ENCODE data around the gene HNF4A. TPM values are rescaled to one million over a fixed set of nuclear protein-coding genes. Genes with fewer than 3 reads are reported as not detected.

HNF4A gene
- total and polyA plus RNA-seq, 2 of the 13 experiments (the other 11 are each of a cell fraction or from before 2014, with no cell fraction given), result 80.9 to 169 TPM

- TF ChIP-seq PRDM15 (CRISPR knock-in tag; IDR thresholded peaks at IDR 0.05), result no peak
- no peak for TF ChIP-seq CREBL2 (CRISPR knock-in tag; IDR thresholded peaks at IDR 0.05; ENCODE audit: borderline replicate concordance)
- no peak for TF ChIP-seq ZNF710 (CRISPR knock-in tag; IDR thresholded peaks at IDR 0.05; ENCODE audit: borderline replicate concordance)
- no peak for TF ChIP-seq SMARCC2 (IDR thresholded peaks at IDR 0.05)
- TF ChIP-seq ATF1 (CRISPR knock-in tag; IDR thresholded peaks at IDR 0.05), result no peak
- TF ChIP-seq TEAD3 (CRISPR knock-in tag; optimal IDR thresholded peaks at IDR 0.05; ENCODE audit: borderline replicate concordance), result no peak
- no peak for TF ChIP-seq NFE2L1 (CRISPR knock-in tag; IDR thresholded peaks at IDR 0.05; ENCODE audit: borderline replicate concordance)
- TF ChIP-seq MTA1 (CRISPR knock-in tag; IDR thresholded peaks at IDR 0.05; ENCODE audit: borderline replicate concordance), result no peak
- TF ChIP-seq EZH2 (conservative IDR thresholded peaks at IDR 0.05; ENCODE audit: low read depth, low read length), result no peak
- TF ChIP-seq IKZF4 (CRISPR knock-in tag; IDR thresholded peaks at IDR 0.05; ENCODE audit: borderline replicate concordance, low read depth, not compliant biosample characterization), result no peak
- no peak for TF ChIP-seq ZNF362 (CRISPR knock-in tag; IDR thresholded peaks at IDR 0.05; ENCODE audit: borderline replicate concordance)
- no peak for TF ChIP-seq TBL1XR1 (IDR thresholded peaks at IDR 0.05; ENCODE audit: borderline replicate concordance, low read length, partially characterized antibody)
- TF ChIP-seq ETS1 (CRISPR knock-in tag; IDR thresholded peaks at IDR 0.05), result no peak
- no peak for TF ChIP-seq ZNF761 (CRISPR knock-in tag; conservative IDR thresholded peaks at IDR 0.05)
- TF ChIP-seq PBX2 (CRISPR knock-in tag; IDR thresholded peaks at IDR 0.05), result no peak
- TF ChIP-seq LRRFIP1 (CRISPR knock-in tag; conservative IDR thresholded peaks at IDR 0.05), result no peak
- TF ChIP-seq ZNF841 (CRISPR knock-in tag; IDR thresholded peaks at IDR 0.05; ENCODE audit: borderline replicate concordance), result no peak
- no peak for TF ChIP-seq ZNF510 (CRISPR knock-in tag; IDR thresholded peaks at IDR 0.05; ENCODE audit: low read depth)
Measured at GRCh38 chr20:44414808-44415207, 59.3 kb downstream of the HNF4A start (continued).
